Activated B cell treated with CpG ODN at 0.5 μM for 24 hours (primary cell): ENCODE measurements around the gene XDH. TPM values are rescaled to one million over a fixed set of nuclear protein-coding genes. Genes with fewer than 3 reads are reported as not detected.

Experiments used
- ATAC-seq: fragments of 200-7000 bp; cut with Tn5 transposase; one replicate; pipeline ENCODE4 v1.10.0; 2021; ENCODE audit warnings: low read depth, mild to moderate bottlenecking, moderate library complexity
- CTCF ChIA-PET: fragments of 350-600 bp; sonication (Branson Sonifier 250); formaldehyde crosslinking; loops from one replicate; lab custom pipeline; 2021; ENCODE audit warnings: antibody characterized with exemption; lab: Charles Lee
- POLR2A ChIA-PET: fragments of 350-600 bp; sonication (Branson Sonifier 250); formaldehyde crosslinking; loops from one replicate; lab custom pipeline; 2021; ENCODE audit warnings: antibody characterized with exemption; lab: Charles Lee
- DNase-seq: peaks from one replicate; pipeline ENCODE4 v3.0.0; 2022
- H3K27ac Mint-ChIP-seq: one replicate; pipeline ENCODE4 v1.8.0; 2020; ENCODE audit warnings: mixed read lengths
- H3K27me3 Mint-ChIP-seq: one replicate; pipeline ENCODE4 v1.8.0; 2021; ENCODE audit warnings: mixed read lengths
- H3K36me3 Mint-ChIP-seq: one replicate; pipeline ENCODE4 v1.8.0; 2021; ENCODE audit warnings: low read depth, mixed read lengths
- H3K4me1 Mint-ChIP-seq: one replicate; pipeline ENCODE4 v1.8.0; 2021; ENCODE audit warnings: mixed read lengths
- H3K4me3 Mint-ChIP-seq: one replicate; pipeline ENCODE4 v1.8.0; 2020; ENCODE audit warnings: mild to moderate bottlenecking, mixed read lengths
- H3K9me3 Mint-ChIP-seq: one replicate; pipeline ENCODE4 v1.8.0; 2020; ENCODE audit warnings: mixed read lengths
- CTCF ChIP-seq: fragments of 200-600 bp; IDR thresholded peaks from one replicate; pipeline ENCODE4 v1.8.0; 2022; ENCODE audit warnings: antibody characterized with exemption, mild to moderate bottlenecking
- intact Hi-C: fragments of 100-400 bp; cut with micrococcal nuclease; formaldehyde crosslinking; loops from one replicate; pipeline ENCODE4 v1.15.1; 2024
- total RNA-seq: library from RNA; stranded (reverse); gene quantifications from 2 replicates; pipeline ENCODE4 v1.2.3, GENCODE V29; 2022

The XDH gene
- total RNA-seq, 1 donor from 2014 or later = not detected

GRCh38 chr2:31302940-31303563, 111.5 kb downstream of the XDH start:
- POLR2A ChIA-PET = no interaction called here
- Mint-ChIP-seq H3K36me3 (no peaks in the 10 kb centered on the region), H3K4me1 (peaks cover under 1% of the 10 kb centered on the region), H3K27me3 (peaks cover under 1% of the 10 kb centered on the region), H3K27ac (no peak overlapping the region), H3K4me3 (no peak overlapping the region), H3K9me3 (no peaks in the 10 kb centered on the region)
- ATAC-seq (no peak), DNase-seq (no peak)
- TF ChIP-seq CTCF = no peak
- CTCF ChIA-PET = interaction anchor here (1.3 kb wide), 1 partner anchor 30 kb away, joined by 3 read pairs; no protein-coding TSS in a partner anchor
- intact Hi-C loops = no loop called here

GRCh38 chr2:31300309-31300708, 114.2 kb downstream of the XDH start:
- intact Hi-C loops = no loop called here
- ChIA-PET POLR2A (no interaction called here), CTCF (no interaction called here)
- H3K36me3 Mint-ChIP-seq = no peaks in the 10 kb centered on the region
- H3K4me1 Mint-ChIP-seq = peaks cover 8% of the 10 kb centered on the region
- ATAC-seq (no peak), DNase-seq (no peak)
- no peak overlapping the region for H3K27ac Mint-ChIP-seq
- H3K4me3 Mint-ChIP-seq = no peak overlapping the region
- no peaks in the 10 kb centered on the region for H3K9me3 Mint-ChIP-seq
- H3K27me3 Mint-ChIP-seq = no peaks in the 10 kb centered on the region
- no peak for TF ChIP-seq CTCF

- intact Hi-C loops = no loop called here
- Mint-ChIP-seq H3K4me1 (peaks cover 8% of the 10 kb centered on the region), H3K9me3 (no peaks in the 10 kb centered on the region), H3K27ac (no peak overlapping the region), H3K4me3 (no peak overlapping the region), H3K36me3 (no peaks in the 10 kb centered on the region), H3K27me3 (no peaks in the 10 kb centered on the region)
- CTCF ChIA-PET = no interaction called here
- no peak for DNase-seq
- no peak for TF ChIP-seq CTCF
- ATAC-seq = no peak
- POLR2A ChIA-PET = interaction anchor here (1.0 kb wide), 1 partner anchor 83 kb away, joined by 3 read pairs; the partner anchor contains the start of gene CAPN14
Observed at GRCh38 chr2:31299547-31299946, 115.0 kb downstream of the XDH start.

- TF ChIP-seq CTCF = no peak
- no peak for DNase-seq
- Mint-ChIP-seq H3K27me3 (no peaks in the 10 kb centered on the region), H3K9me3 (no peaks in the 10 kb centered on the region), H3K36me3 (no peaks in the 10 kb centered on the region), H3K27ac (peak overlapping the region; percentile 25), H3K4me3 (no peak overlapping the region), H3K4me1 (peaks cover 8% of the 10 kb centered on the region)
- ChIA-PET POLR2A (interaction anchor here (0.6 kb wide), 1 partner anchor 517 kb away, joined by 3 read pairs; no protein-coding TSS in a partner anchor), CTCF (interaction anchor here (2.2 kb wide), 1 partner anchor 36 kb away, joined by 6 read pairs; no protein-coding TSS in a partner anchor)
- intact Hi-C loops = no loop called here
- ATAC-seq = peak; percentile 87
Observed at GRCh38 chr2:31297751-31298150, 116.8 kb downstream of the XDH start.

GRCh38 chr2:31296641-31297287, 117.8 kb downstream of the XDH start:
- Mint-ChIP-seq H3K9me3 (no peaks in the 10 kb centered on the region), H3K27me3 (no peaks in the 10 kb centered on the region), H3K27ac (no peak overlapping the region), H3K4me3 (no peak overlapping the region), H3K36me3 (no peaks in the 10 kb centered on the region), H3K4me1 (peaks cover 8% of the 10 kb centered on the region)
- TF ChIP-seq CTCF = no peak
- intact Hi-C loops = no loop called here
- ChIA-PET POLR2A (no interaction called here), CTCF (interaction anchor here (1.0 to 2.2 kb wide), 2 partner anchors 37 to 158 kb away, joined by 3 to 6 read pairs; partner anchors contain the start of gene GALNT14)
- DNase-seq (no peak), ATAC-seq (no peak)
